Astrocyte of the cerebellum (primary cell): Measurements from ENCODE around the gene COQ8A.

ENCODE experiments used
- DNase-seq: peaks from one replicate; pipeline ENCODE4 v3.0.0-alpha.2; 2011; ENCODE audit warnings: low read depth
- H3K4me3 ChIP-seq: 2 replicates; pipeline ENCODE4 v1.5.1; 2011; ENCODE audit warnings: mild to moderate bottlenecking, low read depth, low read length, moderate library complexity
- CTCF ChIP-seq: IDR thresholded peaks from 2 replicates; pipeline ENCODE4 v1.5.1; 2012; ENCODE audit warnings: low read length, low read depth, moderate library complexity, mild to moderate bottlenecking; ENCODE audit errors: missing control alignments
- in situ Hi-C: cut with HindIII; loops from 2 replicates; pipeline ENCODE4 v1.10.0; 2017; ENCODE audit warnings: low sequenced_read_pairs

Gene COQ8A

DNA sequence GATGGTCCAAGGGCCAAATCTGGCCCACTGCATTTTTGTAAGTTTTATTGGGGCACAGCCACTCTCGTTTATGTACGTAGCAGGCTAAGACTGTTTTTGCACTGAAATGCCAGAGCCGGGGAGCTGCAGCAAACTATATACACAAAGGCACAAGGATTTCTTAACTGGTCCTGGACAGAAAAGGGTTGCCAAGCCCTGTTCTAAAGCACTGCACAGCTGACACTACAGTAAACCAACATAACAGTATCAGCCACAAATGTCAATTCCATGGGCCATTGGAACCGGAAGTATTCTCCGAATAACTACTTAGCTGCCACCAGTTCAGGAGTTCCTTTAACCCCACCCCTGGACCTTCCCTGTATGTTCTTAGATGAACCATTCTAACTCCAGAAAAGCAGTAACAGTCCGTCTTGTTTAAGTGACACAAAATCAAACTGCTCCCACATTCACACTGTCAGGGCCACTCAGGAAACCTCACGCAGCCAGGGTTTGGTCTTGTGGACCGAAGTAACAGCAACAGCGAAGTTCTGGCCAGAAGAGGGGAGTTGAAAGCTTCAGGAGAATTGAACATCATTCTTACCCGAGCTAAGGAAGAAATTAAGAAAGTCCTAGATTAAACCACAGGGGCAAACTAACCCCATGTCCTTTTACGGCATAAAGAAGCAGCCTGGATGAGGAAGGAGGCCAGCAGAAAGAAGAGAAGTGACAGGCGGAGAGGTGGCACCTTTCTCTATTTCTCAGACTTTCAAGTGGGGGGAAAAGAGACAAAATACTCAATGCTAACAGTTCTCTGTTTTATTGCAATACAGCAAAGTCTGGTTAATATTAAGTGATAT lies 49.2 kb downstream of the COQ8A start:
- TF ChIP-seq CTCF: no peak
- DNase-seq: no peak
- no peak overlapping the region for H3K4me3 ChIP-seq
- in situ Hi-C loops: no loop called here

DNA sequence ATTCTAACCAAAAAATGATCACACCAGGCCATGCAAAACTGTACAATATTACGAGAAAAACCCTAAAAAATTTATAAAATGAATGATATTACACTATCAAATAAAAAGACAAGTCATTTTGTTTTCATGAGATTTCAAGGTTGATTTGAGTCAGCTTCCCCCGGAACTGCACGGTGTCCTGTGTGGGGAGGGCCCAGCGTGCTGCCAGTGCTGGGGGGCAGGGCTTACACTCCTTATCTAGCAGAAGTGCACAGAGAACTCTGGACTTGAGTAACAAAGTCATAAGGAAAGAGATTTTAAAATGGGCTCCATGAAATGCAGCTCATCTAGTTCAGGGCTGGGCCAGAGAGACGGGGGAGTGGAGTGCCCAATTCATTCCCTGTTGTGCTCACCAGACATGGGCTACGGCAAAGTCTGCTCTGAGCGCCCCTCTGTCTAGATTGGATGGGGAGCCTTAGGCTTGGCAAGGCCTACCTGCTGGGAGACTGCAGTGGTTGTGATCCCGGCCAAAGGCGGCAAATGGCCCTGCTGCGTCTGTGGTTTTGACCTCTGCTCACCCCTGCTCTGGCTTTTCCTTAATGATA lies 50.1 kb downstream of the COQ8A start:
- no peak for TF ChIP-seq CTCF
- H3K4me3 ChIP-seq: no peak overlapping the region
- in situ Hi-C loops: no loop called here
- no peak for DNase-seq

GRCh38 chr1:226991920-226992319 lies 51.8 kb downstream of the COQ8A start:
- TF ChIP-seq CTCF: no peak
- DNase-seq: no peak
- in situ Hi-C loops: no loop called here
- no peak overlapping the region for H3K4me3 ChIP-seq

DNA sequence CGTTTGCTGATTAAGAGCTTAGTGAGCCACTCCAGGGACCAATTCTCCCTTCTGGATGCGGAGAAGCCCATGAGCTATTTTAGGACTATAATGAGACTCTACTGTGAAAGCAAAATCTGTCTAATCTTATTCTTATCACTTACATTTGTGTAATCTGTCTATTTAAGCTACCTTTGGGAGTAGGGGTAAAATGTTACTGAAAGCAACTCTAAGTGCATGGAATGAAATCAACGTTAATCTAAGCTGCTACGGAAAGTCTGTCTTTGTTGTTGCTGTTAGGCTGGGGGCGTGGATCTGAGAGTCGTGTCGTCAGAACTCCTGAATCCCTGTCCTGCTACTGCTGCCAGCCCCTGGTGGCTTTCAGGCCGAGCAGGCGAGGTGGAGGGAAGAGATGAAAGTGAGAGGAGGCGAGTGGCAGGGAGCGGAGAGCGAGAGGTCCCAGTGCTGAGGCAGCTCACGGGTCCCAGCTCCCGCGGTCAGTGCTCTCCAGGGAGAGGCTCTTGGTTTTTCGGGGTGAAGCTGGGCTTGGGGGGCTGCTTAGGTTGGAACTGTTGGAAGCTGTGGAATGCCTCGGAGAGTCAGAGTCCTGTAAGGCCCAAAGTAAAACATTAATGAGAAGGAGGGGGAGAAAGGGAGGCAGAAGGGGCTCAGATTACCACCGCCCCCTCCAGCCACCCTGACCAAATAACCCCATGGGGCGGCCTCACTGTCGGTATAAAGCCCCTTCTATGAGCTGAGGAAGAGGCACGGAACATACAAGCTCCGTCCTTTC lies 53.9 kb downstream of the COQ8A start:
- no peak for TF ChIP-seq CTCF
- in situ Hi-C loops: no loop called here
- no peak for DNase-seq
- H3K4me3 ChIP-seq: no peak overlapping the region

- no peak for DNase-seq
- H3K4me3 ChIP-seq: no peak overlapping the region
- no peak for TF ChIP-seq CTCF
- in situ Hi-C loops: no loop called here
Measured at GRCh38 chr1:226994586-226995364, 54.7 kb downstream of the COQ8A start.
